Neuronal stem cell (in vitro differentiated cells): ENCODE data around the gene POLK.

Source experiments
- DNase-seq: peaks from one replicate; pipeline ENCODE4 v3.0.0-alpha.2; 2013; ENCODE audit warnings: low spot score
- H2AFZ ChIP-seq: one replicate; pipeline ENCODE4 v1.6.1; 2013; ENCODE audit warnings: mild to moderate bottlenecking, low read length, inconsistent platforms
- H2AK5ac ChIP-seq: 2 replicates; pipeline ENCODE4 v1.6.1; 2013; ENCODE audit warnings: low read depth, mild to moderate bottlenecking, inconsistent platforms, low read length, moderate library complexity, mixed read lengths
- H2BK120ac ChIP-seq: 2 replicates; pipeline ENCODE4 v1.6.1; 2013; ENCODE audit warnings: low read depth, mild to moderate bottlenecking, inconsistent platforms, low read length, moderate library complexity, mixed read lengths
- H2BK12ac ChIP-seq: one replicate; pipeline ENCODE4 v1.6.1; 2013; ENCODE audit warnings: low read length, inconsistent platforms
- H2BK15ac ChIP-seq: 2 replicates; pipeline ENCODE4 v1.6.1; 2013; ENCODE audit warnings: mild to moderate bottlenecking, low read length, inconsistent platforms, mixed read lengths
- H2BK5ac ChIP-seq: one replicate; pipeline ENCODE4 v1.6.1; 2013; ENCODE audit warnings: inconsistent platforms, mild to moderate bottlenecking, low read length, moderate library complexity
- H3K14ac ChIP-seq: one replicate; pipeline ENCODE4 v1.6.1; 2013; ENCODE audit warnings: low read length, inconsistent platforms
- H3K18ac ChIP-seq: 2 replicates; pipeline ENCODE4 v1.6.1; 2013; ENCODE audit warnings: low read length, inconsistent platforms
- H3K23ac ChIP-seq: 2 replicates; pipeline ENCODE4 v1.6.1; 2013; ENCODE audit warnings: low read depth, mild to moderate bottlenecking, mixed read lengths, low read length, inconsistent platforms; ENCODE audit not compliant: poor library complexity
- H3K27ac ChIP-seq: replicated peaks from 3 replicates; pipeline ENCODE4 v1.5.1; 2013; ENCODE audit warnings: low read length, inconsistent platforms
- H3K27me3 ChIP-seq, 3 experiments: 2 replicates each; pipeline ENCODE4 v1.6.1; 2013; ENCODE audit warnings: low read length in 3 of 3, mild to moderate bottlenecking in 2 of 3, inconsistent platforms in 1 of 3, low read depth in 1 of 3, mixed read lengths in 1 of 3, moderate library complexity in 1 of 3; ENCODE audit not compliant: control insufficient read depth in 3 of 3, insufficient read depth in 3 of 3
- H3K36me3 ChIP-seq, 2 donors: replicated peaks in 1 of 2; 2 replicates each; pipeline ENCODE4 v1.6.1; 2013; ENCODE audit warnings: low read length in 2 of 2; ENCODE audit not compliant: control insufficient read depth in 2 of 2, insufficient read depth in 2 of 2
- H3K4ac ChIP-seq: 2 replicates; pipeline ENCODE4 v1.6.1; 2013; ENCODE audit warnings: inconsistent platforms, mild to moderate bottlenecking, low read length, moderate library complexity
- H3K4me1 ChIP-seq, 2 donors: 1 replicate in 1 of 2; 2 replicates in 1 of 2; pipeline ENCODE4 v1.6.1; 2013; ENCODE audit warnings: low read length in 2 of 2, low read depth in 1 of 2; ENCODE audit not compliant: control insufficient read depth in 2 of 2, insufficient read depth in 1 of 2
- H3K4me2 ChIP-seq: one replicate; pipeline ENCODE4 v1.6.1; 2013; ENCODE audit warnings: mild to moderate bottlenecking, low read length, inconsistent platforms; ENCODE audit not compliant: insufficient read depth, poor library complexity, severe bottlenecking
- H3K4me3 ChIP-seq, 2 donors: 2 replicates each; pipeline ENCODE4 v1.5.1; 2013; ENCODE audit warnings: low read length in 2 of 2, mild to moderate bottlenecking in 2 of 2, inconsistent platforms in 1 of 2, moderate library complexity in 1 of 2
- H3K79me1 ChIP-seq: one replicate; pipeline ENCODE4 v1.6.1; 2013; ENCODE audit warnings: low read depth, mild to moderate bottlenecking, inconsistent platforms, low read length, moderate library complexity
- H3K9ac ChIP-seq: one replicate; pipeline ENCODE4 v1.6.1; 2013; ENCODE audit warnings: mild to moderate bottlenecking, low read depth, low read length, inconsistent platforms; ENCODE audit not compliant: poor library complexity
- H3K9me3 ChIP-seq, 2 donors: replicated peaks in 1 of 2; 2 replicates each; pipeline versions ENCODE3 to v1.6.1; 2013; ENCODE audit warnings: low read length in 2 of 2, mild to moderate bottlenecking in 2 of 2, inconsistent platforms in 1 of 2, low read depth in 1 of 2, mixed read lengths in 1 of 2, moderate library complexity in 1 of 2; ENCODE audit not compliant: control insufficient read depth in 2 of 2, insufficient read depth in 1 of 2
- H4K8ac ChIP-seq: one replicate; pipeline ENCODE4 v1.6.1; 2013; ENCODE audit warnings: low read depth, mild to moderate bottlenecking, inconsistent platforms, low read length, moderate library complexity
- H4K91ac ChIP-seq: one replicate; pipeline ENCODE4 v1.6.1; 2013; ENCODE audit warnings: low read length, low read depth, mild to moderate bottlenecking, inconsistent platforms; ENCODE audit not compliant: poor library complexity
- WGBS, 2 donors: extraction: QIAGEN DNeasy Blood & Tissue Kit; methylation state at CpG; one replicate each; pipeline ENCODE4 v1.1.7; 2013; ENCODE audit warnings: missing lambda C conversion rate in 2 of 2, mixed read lengths in 1 of 2; ENCODE audit not compliant: insufficient read length in 2 of 2, insufficient replicate concordance in 1 of 2; ENCODE audit errors: extremely low coverage in 2 of 2; 5-methylcytosine and 5-hydroxymethylcytosine counted together

The POLK gene

DNA sequence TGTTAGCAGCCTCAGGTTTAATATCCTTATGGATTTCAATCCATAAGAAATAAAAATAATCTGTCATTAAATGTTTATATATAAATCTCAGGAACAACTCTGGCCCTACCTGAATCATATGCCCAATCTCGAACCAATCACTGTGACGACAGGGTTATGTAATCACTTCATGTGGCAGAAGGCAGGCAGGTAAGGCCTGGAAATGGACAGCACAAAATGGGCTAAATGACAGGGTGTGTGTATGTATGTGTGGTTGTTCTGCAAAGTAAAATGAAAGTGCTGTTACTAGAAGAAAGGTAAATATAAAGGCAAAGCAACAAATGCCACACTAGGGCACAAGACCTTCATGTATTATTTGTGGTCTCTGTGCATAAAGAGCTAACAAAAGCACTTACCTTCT is 119.2 kb downstream of the POLK start:
- Histone ChIP-seq H4K91ac (no peak overlapping the region), H4K8ac (no peak overlapping the region), H2BK120ac (no peak overlapping the region), H3K9me3 (no peaks in the 10 kb centered on the region), H3K23ac (no peak overlapping the region), H3K4me3 (no peak overlapping the region), H3K27ac (no peak overlapping the region), H3K4me2 (no peak overlapping the region), H2BK12ac (no peak overlapping the region), H2AFZ (no peak overlapping the region), H2BK15ac (no peak overlapping the region), H3K79me1 (no peaks in the 10 kb centered on the region), H3K9ac (no peak overlapping the region), H2AK5ac (no peak overlapping the region), H3K36me3 (no peaks in the 10 kb centered on the region), H3K14ac (no peak overlapping the region), H3K4me1 (no peaks in the 10 kb centered on the region), H2BK5ac (no peak overlapping the region), H3K27me3 (no peaks in the 10 kb centered on the region), H3K4ac (no peak overlapping the region), H3K18ac (no peak overlapping the region)
- no peak for DNase-seq
- no CpG with 5 or more reads among the region's 2 CpGs for WGBS, 2 donors

DNA sequence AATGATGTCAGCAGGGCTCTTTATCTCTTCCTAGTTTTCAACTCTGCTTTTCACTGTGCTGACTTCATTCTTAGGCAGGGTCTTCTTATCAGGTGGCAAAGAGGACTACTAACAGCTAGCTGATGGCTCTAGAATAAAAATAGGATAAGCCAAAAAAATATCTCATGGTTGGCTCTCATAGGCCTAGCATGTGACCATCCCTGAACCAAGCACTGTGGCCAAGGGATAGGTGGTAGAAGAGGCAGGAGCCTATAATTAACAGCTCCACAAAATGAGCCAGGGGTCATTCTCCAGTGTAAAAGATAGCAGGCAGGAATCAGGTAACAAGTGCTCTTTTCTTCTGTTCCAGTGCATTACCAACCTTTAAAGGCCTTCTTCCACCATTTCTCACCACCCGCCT is 120.6 kb downstream of the POLK start:
- H2BK12ac ChIP-seq: no peak overlapping the region
- H2AK5ac ChIP-seq: no peak overlapping the region
- H2BK15ac ChIP-seq: no peak overlapping the region
- H2BK5ac ChIP-seq: no peak overlapping the region
- no CpG with 5 or more reads among the region's 1 CpG for WGBS, 2 donors
- no peak overlapping the region for H2BK120ac ChIP-seq
- H3K23ac ChIP-seq: no peak overlapping the region
- H3K27me3 ChIP-seq: no peaks in the 10 kb centered on the region
- no peak overlapping the region for H3K9ac ChIP-seq
- H4K8ac ChIP-seq: no peak overlapping the region
- no peaks in the 10 kb centered on the region for H3K4me1 ChIP-seq
- no peak overlapping the region for H4K91ac ChIP-seq
- no peak overlapping the region for H3K14ac ChIP-seq
- no peak overlapping the region for H3K18ac ChIP-seq
- no peaks in the 10 kb centered on the region for H3K79me1 ChIP-seq
- no peak overlapping the region for H3K4me3 ChIP-seq
- H3K27ac ChIP-seq: no peak overlapping the region
- no peak for DNase-seq
- H2AFZ ChIP-seq: no peak overlapping the region
- H3K4ac ChIP-seq: no peak overlapping the region
- no peaks in the 10 kb centered on the region for H3K36me3 ChIP-seq
- no peak overlapping the region for H3K4me2 ChIP-seq
- no peaks in the 10 kb centered on the region for H3K9me3 ChIP-seq

DNA sequence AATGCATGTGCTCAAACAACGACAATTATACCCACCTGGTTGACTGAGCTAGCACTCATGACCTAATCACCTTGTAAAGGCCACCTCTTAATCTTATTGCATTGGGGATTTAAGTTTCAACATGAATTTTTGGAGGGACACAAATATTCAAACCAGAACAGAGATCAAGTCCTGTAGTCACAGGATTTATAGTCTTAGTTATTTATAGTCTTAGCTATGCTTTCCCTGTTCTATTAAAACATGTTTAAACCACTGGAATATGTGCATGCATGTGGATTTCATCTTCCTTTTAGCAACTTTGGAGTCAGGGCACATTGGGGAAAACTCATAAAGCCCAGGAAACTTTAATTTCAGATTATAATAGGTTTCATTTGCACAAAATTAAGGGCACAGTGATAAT is 126.3 kb downstream of the POLK start:
- Histone ChIP-seq H3K79me1 (no peaks in the 10 kb centered on the region), H2AK5ac (no peak overlapping the region), H2BK12ac (no peak overlapping the region), H2BK5ac (no peak overlapping the region), H3K4me1 (no peaks in the 10 kb centered on the region), H4K8ac (no peak overlapping the region), H3K9ac (no peak overlapping the region), H3K36me3 (no peaks in the 10 kb centered on the region), H2BK120ac (no peak overlapping the region), H3K27me3 (no peaks in the 10 kb centered on the region), H3K9me3 (no peaks in the 10 kb centered on the region), H3K27ac (no peak overlapping the region), H3K23ac (no peak overlapping the region), H3K4ac (no peak overlapping the region), H2AFZ (no peak overlapping the region), H4K91ac (no peak overlapping the region), H3K18ac (no peak overlapping the region), H3K14ac (no peak overlapping the region), H3K4me3 (no peak overlapping the region), H2BK15ac (no peak overlapping the region), H3K4me2 (no peak overlapping the region)
- DNase-seq: no peak
- WGBS, 2 donors: no CpG with 5 or more reads among the region's 1 CpG

DNA sequence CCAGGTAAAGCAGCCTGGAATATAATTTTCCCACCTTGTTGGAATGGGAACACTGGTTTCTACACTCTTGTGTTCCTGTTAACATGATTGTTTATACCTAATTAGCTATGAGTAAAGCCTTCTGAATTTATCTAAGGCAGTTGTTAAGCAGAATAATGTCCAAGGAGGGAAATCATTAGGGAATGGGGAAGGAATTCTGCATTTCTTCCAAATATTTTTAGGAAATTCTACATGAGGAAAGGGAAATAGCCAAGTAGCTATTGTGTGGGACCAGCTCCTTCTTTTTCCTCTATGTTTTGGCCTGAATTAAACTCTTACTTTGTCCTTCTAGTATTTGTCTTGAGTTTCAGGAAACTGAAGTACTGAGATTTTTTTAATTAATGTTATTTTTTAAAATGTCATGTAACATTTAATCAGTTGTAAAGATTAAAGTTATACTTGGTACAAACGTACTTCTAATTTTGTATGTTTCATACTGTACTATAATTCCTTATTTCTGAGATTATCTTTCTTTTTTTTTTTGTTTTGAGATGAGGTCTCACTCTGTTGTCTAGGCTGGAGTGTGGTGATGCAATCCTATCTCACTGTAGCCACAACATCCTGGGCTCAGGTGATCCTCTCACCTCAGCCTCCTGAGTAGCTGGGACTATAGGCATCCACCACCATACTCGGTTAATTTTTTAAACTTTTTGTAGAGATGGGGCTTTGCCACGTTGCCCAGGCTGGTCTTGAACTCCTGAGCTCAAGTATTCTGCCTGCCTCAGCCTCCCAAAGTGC is 128.0 kb downstream of the POLK start:
- DNase-seq: no peak
- no peak overlapping the region for H2BK15ac ChIP-seq
- no peak overlapping the region for H2BK5ac ChIP-seq
- H2AK5ac ChIP-seq: no peak overlapping the region
- no peak overlapping the region for H3K23ac ChIP-seq
- no peaks in the 10 kb centered on the region for H3K4me1 ChIP-seq
- no peaks in the 10 kb centered on the region for H3K9me3 ChIP-seq
- WGBS, 2 donors: no CpG with 5 or more reads among the region's 3 CpGs
- H3K4ac ChIP-seq: no peak overlapping the region
- H3K36me3 ChIP-seq: no peaks in the 10 kb centered on the region
- no peak overlapping the region for H4K8ac ChIP-seq
- no peak overlapping the region for H3K27ac ChIP-seq
- no peaks in the 10 kb centered on the region for H3K27me3 ChIP-seq
- H2AFZ ChIP-seq: no peak overlapping the region
- no peak overlapping the region for H3K18ac ChIP-seq
- H3K9ac ChIP-seq: no peak overlapping the region
- H2BK120ac ChIP-seq: no peak overlapping the region
- H4K91ac ChIP-seq: no peak overlapping the region
- H2BK12ac ChIP-seq: no peak overlapping the region
- H3K4me3 ChIP-seq: no peak overlapping the region
- no peak overlapping the region for H3K4me2 ChIP-seq
- no peak overlapping the region for H3K14ac ChIP-seq
- no peaks in the 10 kb centered on the region for H3K79me1 ChIP-seq
